Measurements from ENCODE around the gene FURIN.

FURIN gene

GRCh38 chr15:90884719-90885431 is 16.5 kb downstream of the FURIN start:
- Histone ChIP-seq H3K9me3 (ENCODE audit: control insufficient read depth, insufficient read depth, low read length) (no peaks in the 10 kb centered on the region), H3K4me1 (ENCODE audit: control insufficient read depth, insufficient read depth, low read length) (peaks cover 18% of the 10 kb centered on the region), H3K36me3 (ENCODE audit: control insufficient read depth, insufficient read depth, low read length) (peaks cover 17% of the 10 kb centered on the region), H3K9ac (ENCODE audit: low read depth, low read length) (no peak overlapping the region), H3K27me3 (ENCODE audit: control insufficient read depth, insufficient read depth, low read length) (no peaks in the 10 kb centered on the region), H3K4me3 (ENCODE audit: low read depth, low read length) (peak overlapping the region; percentile 30; the same call in 1 of the 2 replicates), H3K27ac (ENCODE audit: low read depth, low read length) (peak overlapping the region; percentile 23)

- Histone ChIP-seq H3K4me1 (ENCODE audit: control insufficient read depth, insufficient read depth, low read length) (peaks cover 18% of the 10 kb centered on the region), H3K9ac (ENCODE audit: low read depth, low read length) (no peak overlapping the region), H3K9me3 (ENCODE audit: control insufficient read depth, insufficient read depth, low read length) (no peaks in the 10 kb centered on the region), H3K27me3 (ENCODE audit: control insufficient read depth, insufficient read depth, low read length) (no peaks in the 10 kb centered on the region), H3K27ac (ENCODE audit: low read depth, low read length) (no peak overlapping the region), H3K4me3 (ENCODE audit: low read depth, low read length) (no peak overlapping the region), H3K36me3 (ENCODE audit: control insufficient read depth, insufficient read depth, low read length) (peaks cover 9% of the 10 kb centered on the region)
These were observed 17.3 kb downstream of the FURIN start for GRCh38 chr15:90885432-90886290.

GRCh38 chr15:90886291-90886614 is 17.9 kb downstream of the FURIN start:
- no peak overlapping the region for H3K27ac ChIP-seq (ENCODE audit: low read depth, low read length)

GRCh38 chr15:90887037-90887481 is 18.7 kb downstream of the FURIN start:
- peaks cover 18% of the 10 kb centered on the region for H3K4me1 ChIP-seq (ENCODE audit: control insufficient read depth, insufficient read depth, low read length)
- H3K27ac ChIP-seq (ENCODE audit: low read depth, low read length): no peak overlapping the region
- no peak overlapping the region for H3K4me3 ChIP-seq (ENCODE audit: low read depth, low read length)
- no peaks in the 10 kb centered on the region for H3K36me3 ChIP-seq (ENCODE audit: control insufficient read depth, insufficient read depth, low read length)
- no peaks in the 10 kb centered on the region for H3K27me3 ChIP-seq (ENCODE audit: control insufficient read depth, insufficient read depth, low read length)
- no peak overlapping the region for H3K9ac ChIP-seq (ENCODE audit: low read depth, low read length)
- no peaks in the 10 kb centered on the region for H3K9me3 ChIP-seq (ENCODE audit: control insufficient read depth, insufficient read depth, low read length)

More at GRCh38 chr15:90886291-90886614, 17.9 kb downstream of the FURIN start:
- Histone ChIP-seq H3K9ac (ENCODE audit: low read depth, low read length) (no peak overlapping the region), H3K36me3 (ENCODE audit: control insufficient read depth, insufficient read depth, low read length) (0 out of 2 replicates have a peak, but pooled peaks cover 3% of the 10 kb centered on the region), H3K9me3 (ENCODE audit: control insufficient read depth, insufficient read depth, low read length) (no peaks in the 10 kb centered on the region), H3K4me3 (ENCODE audit: low read depth, low read length) (no peak overlapping the region), H3K4me1 (ENCODE audit: control insufficient read depth, insufficient read depth, low read length) (peaks cover 18% of the 10 kb centered on the region), H3K27me3 (ENCODE audit: control insufficient read depth, insufficient read depth, low read length) (no peaks in the 10 kb centered on the region)

GRCh38 chr15:90889313-90889730 is 20.9 kb downstream of the FURIN start:
- Histone ChIP-seq H3K36me3 (ENCODE audit: control insufficient read depth, insufficient read depth, low read length) (no peaks in the 10 kb centered on the region; the same call in 1 of the 2 replicates), H3K9ac (ENCODE audit: low read depth, low read length) (no peak overlapping the region), H3K27ac (ENCODE audit: low read depth, low read length) (no peak overlapping the region), H3K9me3 (ENCODE audit: control insufficient read depth, insufficient read depth, low read length) (no peaks in the 10 kb centered on the region), H3K27me3 (ENCODE audit: control insufficient read depth, insufficient read depth, low read length) (no peaks in the 10 kb centered on the region), H3K4me3 (ENCODE audit: low read depth, low read length) (no peak overlapping the region), H3K4me1 (ENCODE audit: control insufficient read depth, insufficient read depth, low read length) (peaks cover 10% of the 10 kb centered on the region; the same call in 1 of the 2 replicates)

GRCh38 chr15:90889736-90890456 is 21.5 kb downstream of the FURIN start:
- Histone ChIP-seq H3K36me3 (ENCODE audit: control insufficient read depth, insufficient read depth, low read length) (no peaks in the 10 kb centered on the region; the same call in 1 of the 2 replicates), H3K27ac (ENCODE audit: low read depth, low read length) (no peak overlapping the region), H3K27me3 (ENCODE audit: control insufficient read depth, insufficient read depth, low read length) (no peaks in the 10 kb centered on the region), H3K4me3 (ENCODE audit: low read depth, low read length) (no peak overlapping the region), H3K4me1 (ENCODE audit: control insufficient read depth, insufficient read depth, low read length) (peaks cover 7% of the 10 kb centered on the region; the same call in 1 of the 2 replicates), H3K9ac (ENCODE audit: low read depth, low read length) (no peak overlapping the region), H3K9me3 (ENCODE audit: control insufficient read depth, insufficient read depth, low read length) (no peaks in the 10 kb centered on the region)

- no peaks in the 10 kb centered on the region for H3K27me3 ChIP-seq (ENCODE audit: control insufficient read depth, insufficient read depth, low read length)
- H3K36me3 ChIP-seq (ENCODE audit: control insufficient read depth, insufficient read depth, low read length): no peaks in the 10 kb centered on the region; the same call in 1 of the 2 replicates
These were observed 22.5 kb downstream of the FURIN start for GRCh38 chr15:90890839-90891238.

GRCh38 chr15:90891346-90891949 is 23.1 kb downstream of the FURIN start:
- Histone ChIP-seq H3K4me3 (ENCODE audit: low read depth, low read length) (no peak overlapping the region), H3K9me3 (ENCODE audit: control insufficient read depth, insufficient read depth, low read length) (no peaks in the 10 kb centered on the region), H3K36me3 (ENCODE audit: control insufficient read depth, insufficient read depth, low read length) (no peaks in the 10 kb centered on the region; the same call in 1 of the 2 replicates), H3K4me1 (ENCODE audit: control insufficient read depth, insufficient read depth, low read length) (no peaks in the 10 kb centered on the region; the same call in 1 of the 2 replicates), H3K27ac (ENCODE audit: low read depth, low read length) (no peak overlapping the region), H3K9ac (ENCODE audit: low read depth, low read length) (no peak overlapping the region), H3K27me3 (ENCODE audit: control insufficient read depth, insufficient read depth, low read length) (no peaks in the 10 kb centered on the region)

More at GRCh38 chr15:90890839-90891238, 22.5 kb downstream of the FURIN start:
- Histone ChIP-seq H3K9me3 (ENCODE audit: control insufficient read depth, insufficient read depth, low read length) (no peaks in the 10 kb centered on the region), H3K4me3 (ENCODE audit: low read depth, low read length) (no peak overlapping the region), H3K4me1 (ENCODE audit: control insufficient read depth, insufficient read depth, low read length) (peaks cover under 1% of the 10 kb centered on the region; the same call in 1 of the 2 replicates), H3K27ac (ENCODE audit: low read depth, low read length) (no peak overlapping the region), H3K9ac (ENCODE audit: low read depth, low read length) (no peak overlapping the region)

- Histone ChIP-seq H3K4me3 (ENCODE audit: low read depth, low read length) (no peak overlapping the region), H3K9ac (ENCODE audit: low read depth, low read length) (no peak overlapping the region), H3K9me3 (ENCODE audit: control insufficient read depth, insufficient read depth, low read length) (no peaks in the 10 kb centered on the region), H3K27me3 (ENCODE audit: control insufficient read depth, insufficient read depth, low read length) (no peaks in the 10 kb centered on the region), H3K27ac (ENCODE audit: low read depth, low read length) (no peak overlapping the region), H3K4me1 (ENCODE audit: control insufficient read depth, insufficient read depth, low read length) (no peaks in the 10 kb centered on the region; the same call in 1 of the 2 replicates), H3K36me3 (ENCODE audit: control insufficient read depth, insufficient read depth, low read length) (no peaks in the 10 kb centered on the region; the same call in 1 of the 2 replicates)
These were observed 23.6 kb downstream of the FURIN start for GRCh38 chr15:90892023-90892422.

- H3K4me3 ChIP-seq (ENCODE audit: low read depth, low read length): no peak overlapping the region
These were observed 24.2 kb downstream of the FURIN start for GRCh38 chr15:90892498-90893174.

More at GRCh38 chr15:90892498-90893174, 24.2 kb downstream of the FURIN start:
- H3K9ac ChIP-seq (ENCODE audit: low read depth, low read length): no peak overlapping the region
- no peaks in the 10 kb centered on the region for H3K27me3 ChIP-seq (ENCODE audit: control insufficient read depth, insufficient read depth, low read length)
- H3K4me1 ChIP-seq (ENCODE audit: control insufficient read depth, insufficient read depth, low read length): no peaks in the 10 kb centered on the region; the same call in 1 of the 2 replicates
- H3K36me3 ChIP-seq (ENCODE audit: control insufficient read depth, insufficient read depth, low read length): no peaks in the 10 kb centered on the region; the same call in 1 of the 2 replicates
- H3K27ac ChIP-seq (ENCODE audit: low read depth, low read length): no peak overlapping the region
- H3K9me3 ChIP-seq (ENCODE audit: control insufficient read depth, insufficient read depth, low read length): no peaks in the 10 kb centered on the region

Data from HUES48 (cell line).